Prostate gland (tissue), 2 donors: ENCODE data around the gene MAP4.
"Not testable (repeated sequence)": the region's sequence is repeated elsewhere in the genome, so short reads cannot be mapped to it uniquely, and the experiment has no call there.

Experiments used
- CTCF ChIP-seq, 4 experiments: fragments of 200-600 bp in 2 of 4; fragments of 450-650 bp in 2 of 4; sonication (generic) in 2 of 4; IDR thresholded peaks; 1 replicate in 3 of 4; 2 replicates in 1 of 4; pipeline ENCODE4 v1.5.1; 2016 to 2019; ENCODE audit warnings: antibody characterized with exemption in 4 of 4, mild to moderate bottlenecking in 2 of 4, moderate library complexity in 2 of 4
- POLR2A ChIP-seq: fragments of 450-650 bp; IDR thresholded peaks from one replicate; pipeline ENCODE4 v1.6.1; 2016; ENCODE audit warnings: antibody characterized with exemption, mild to moderate bottlenecking

GRCh38 chr3:47829482-47829881, 186.7 kb downstream of the MAP4 start:
- TF ChIP-seq CTCF (IDR thresholded peaks at IDR 0.05); POLR2A: not testable (repeated sequence)
